ENCODE results near the gene ALG6.
A peak's percentile ranks its signal among the peaks of the same experiment; 100 is the strongest.

The ALG6 gene

DNA sequence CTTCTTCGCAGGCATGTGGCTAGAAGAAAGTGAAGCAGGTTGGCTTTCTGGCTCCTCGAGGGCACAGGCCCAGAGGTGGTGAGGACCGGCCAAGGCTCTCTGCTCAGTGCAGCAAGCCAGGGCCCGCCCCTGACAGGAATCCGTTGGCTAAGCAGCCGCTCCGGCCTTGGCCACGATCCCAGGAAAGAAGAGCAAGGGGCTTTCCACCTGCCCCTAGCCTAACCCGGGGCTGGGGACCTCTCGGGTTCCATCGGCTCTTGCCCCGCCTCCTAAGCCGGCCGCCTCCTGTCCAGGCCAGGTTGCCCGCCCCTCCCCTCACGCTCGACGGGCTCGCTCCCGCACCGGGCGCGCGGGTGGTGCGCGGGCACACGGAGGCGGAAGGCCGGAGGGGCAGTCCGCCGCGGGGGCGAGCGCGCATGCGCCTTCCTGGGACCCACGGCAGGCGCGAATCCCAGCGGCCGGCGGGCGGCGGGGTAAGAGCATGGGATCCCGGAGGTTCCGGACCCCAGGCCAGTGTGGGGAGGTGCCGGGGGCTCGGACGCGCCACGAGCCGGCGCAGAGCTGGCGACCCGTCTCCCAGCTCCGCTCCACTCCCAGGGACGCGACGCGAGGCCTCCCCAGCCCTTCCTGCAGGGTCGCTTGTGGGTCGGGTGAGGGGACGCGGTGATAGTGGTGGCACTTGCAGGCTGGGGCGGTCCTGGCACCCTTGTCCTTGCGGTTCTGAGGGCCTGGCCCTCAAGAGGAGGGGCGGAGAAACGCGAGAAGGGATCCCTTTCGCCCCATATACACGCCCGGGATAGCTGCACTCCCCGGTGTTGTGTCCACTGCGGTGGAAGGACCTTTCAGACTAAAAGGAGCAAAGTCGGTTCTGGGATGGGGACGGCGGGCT, at the start of gene ALG6:
Gene ALG6, plus strand, starts transcription at position 413 of the 889 bp plus-strand sequence. CDS start 3,351 bp downstream, outside the sequence.
- DNase-seq: peak; percentile 67 to 78

DNA sequence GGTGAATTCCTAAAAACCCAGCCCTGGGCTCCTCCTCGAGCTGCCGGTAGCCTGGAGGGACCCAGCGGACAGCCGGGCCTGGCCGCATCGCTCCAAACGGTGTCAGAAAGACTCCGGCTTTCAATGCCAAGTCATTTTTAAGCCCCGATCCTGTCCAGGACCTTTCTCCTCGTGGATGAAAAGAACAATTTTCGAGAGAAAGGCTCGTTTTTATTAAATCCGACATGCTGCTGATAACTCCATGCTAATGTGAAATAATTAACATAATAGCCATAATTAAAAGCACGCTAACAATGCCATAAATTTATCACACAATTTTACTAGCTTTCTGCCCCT, 49.6 kb upstream of the ALG6 start:
- DNase-seq: no peak

DNA sequence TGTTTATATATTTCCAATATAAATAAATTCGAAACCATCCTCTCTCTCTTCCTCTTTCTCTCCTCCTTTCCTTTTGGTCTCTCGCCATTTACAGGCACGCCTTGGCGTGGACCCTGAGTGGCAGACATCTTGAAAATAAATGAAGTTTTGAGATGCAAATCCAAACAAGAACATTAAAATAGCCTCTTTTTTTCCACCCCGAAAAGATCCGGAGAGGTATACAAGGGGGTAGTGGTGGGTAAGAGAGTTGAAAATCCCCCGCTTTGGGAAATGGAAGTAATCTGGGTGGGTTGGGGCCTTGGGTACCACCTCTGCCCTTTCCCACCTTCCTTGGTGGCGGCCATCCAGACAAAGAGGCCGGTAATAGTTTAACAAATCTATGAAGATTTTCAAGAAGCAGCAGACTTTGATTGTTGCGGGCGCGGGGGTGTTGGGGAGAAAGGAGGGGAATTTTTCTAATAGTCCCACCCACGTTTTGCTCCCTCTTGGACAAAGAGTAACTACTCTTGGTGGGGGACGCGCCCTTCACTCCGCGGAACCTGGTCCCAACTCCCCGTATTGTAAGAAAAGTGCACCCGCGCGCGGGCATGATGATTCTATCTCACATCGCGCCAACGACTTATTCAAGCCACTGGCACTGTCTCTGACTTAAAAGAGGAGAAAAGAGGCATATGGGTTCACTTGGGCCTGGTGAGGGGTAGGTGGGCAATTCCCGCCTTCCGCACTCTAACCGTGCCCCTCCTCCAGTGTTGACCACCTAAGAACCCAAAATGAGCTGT, 49.0 kb upstream of the ALG6 start:
- no peak for DNase-seq

DNA sequence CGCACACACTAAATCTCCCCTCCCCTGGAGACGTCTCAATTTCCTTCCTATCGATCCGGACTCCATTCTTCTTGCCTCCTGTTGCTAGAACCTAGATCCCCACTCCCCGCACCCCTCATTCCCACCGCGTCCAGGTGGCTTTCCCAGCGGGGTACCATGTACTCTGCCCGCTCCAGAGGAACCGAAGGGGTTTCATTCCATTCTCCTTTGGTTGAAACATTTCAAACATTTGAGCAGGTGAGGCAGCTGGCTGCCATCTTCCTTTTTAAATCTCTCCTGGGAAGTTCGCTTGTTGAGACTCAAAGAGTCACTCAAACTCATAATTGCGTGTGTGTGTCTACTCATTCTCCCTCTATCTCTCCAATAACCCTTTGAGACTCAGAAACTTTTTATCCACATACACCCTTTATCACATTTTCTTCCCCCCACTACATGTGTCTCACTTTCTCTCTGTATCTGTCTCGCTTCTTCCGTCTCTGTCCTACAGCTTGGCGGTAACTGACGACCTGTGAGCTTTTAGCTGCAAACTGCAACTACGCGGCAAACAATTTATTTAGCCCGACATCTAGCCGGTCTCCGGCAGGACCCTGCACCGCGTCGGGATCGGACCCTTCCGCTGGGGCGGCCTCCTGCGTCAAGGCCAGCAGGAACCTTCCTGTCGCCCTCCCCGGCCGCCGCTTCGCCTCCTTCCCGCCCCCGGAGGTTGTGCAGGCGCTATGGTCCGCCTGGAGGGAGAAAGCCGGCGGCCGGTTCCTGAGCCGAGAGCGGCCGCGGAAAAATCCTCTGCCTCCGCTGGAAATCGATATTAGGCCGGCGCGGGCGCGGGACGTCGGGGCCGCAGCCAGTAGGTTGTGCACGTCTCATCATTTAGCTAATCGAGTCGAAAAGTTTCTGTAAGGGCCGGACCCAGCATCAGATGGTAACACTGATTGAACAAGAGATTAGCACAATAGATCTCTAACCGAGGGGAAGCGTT, 48.1 kb upstream of the ALG6 start:
- DNase-seq: no peak

DNA sequence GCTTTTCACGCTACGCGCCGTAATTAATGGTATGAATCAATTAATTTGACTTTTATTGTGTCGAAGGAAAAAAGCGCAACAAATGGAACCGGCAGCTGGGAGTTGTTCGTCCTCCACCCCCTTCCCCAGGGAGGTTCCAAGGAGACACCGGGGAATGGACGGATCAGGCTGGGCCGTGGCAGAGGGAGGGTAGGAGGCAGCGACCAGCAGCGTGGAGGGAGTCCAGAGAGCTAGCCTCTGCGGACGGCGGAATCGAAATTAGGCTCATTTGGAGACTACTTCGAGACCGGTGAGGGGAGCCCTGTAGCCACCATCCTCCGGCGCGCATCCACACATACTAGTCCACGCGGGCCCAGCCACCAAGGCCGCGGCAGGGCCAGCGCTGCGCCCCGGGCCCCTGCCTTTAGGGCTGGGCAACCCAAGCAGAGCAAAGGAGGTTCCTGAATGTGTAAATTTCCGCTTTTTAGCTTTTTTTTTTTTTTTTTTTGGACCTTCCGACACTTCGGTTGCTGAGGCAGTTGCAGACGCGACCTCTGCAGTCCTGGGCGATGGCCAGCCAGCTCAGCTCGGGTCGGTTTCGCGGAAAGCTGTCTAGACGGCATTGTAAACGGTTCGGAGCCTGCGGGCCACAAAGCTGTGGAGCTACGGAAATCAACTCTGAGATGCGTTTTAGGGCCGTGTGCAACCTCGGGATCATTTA, 47.3 kb upstream of the ALG6 start:
- no peak for DNase-seq

DNA sequence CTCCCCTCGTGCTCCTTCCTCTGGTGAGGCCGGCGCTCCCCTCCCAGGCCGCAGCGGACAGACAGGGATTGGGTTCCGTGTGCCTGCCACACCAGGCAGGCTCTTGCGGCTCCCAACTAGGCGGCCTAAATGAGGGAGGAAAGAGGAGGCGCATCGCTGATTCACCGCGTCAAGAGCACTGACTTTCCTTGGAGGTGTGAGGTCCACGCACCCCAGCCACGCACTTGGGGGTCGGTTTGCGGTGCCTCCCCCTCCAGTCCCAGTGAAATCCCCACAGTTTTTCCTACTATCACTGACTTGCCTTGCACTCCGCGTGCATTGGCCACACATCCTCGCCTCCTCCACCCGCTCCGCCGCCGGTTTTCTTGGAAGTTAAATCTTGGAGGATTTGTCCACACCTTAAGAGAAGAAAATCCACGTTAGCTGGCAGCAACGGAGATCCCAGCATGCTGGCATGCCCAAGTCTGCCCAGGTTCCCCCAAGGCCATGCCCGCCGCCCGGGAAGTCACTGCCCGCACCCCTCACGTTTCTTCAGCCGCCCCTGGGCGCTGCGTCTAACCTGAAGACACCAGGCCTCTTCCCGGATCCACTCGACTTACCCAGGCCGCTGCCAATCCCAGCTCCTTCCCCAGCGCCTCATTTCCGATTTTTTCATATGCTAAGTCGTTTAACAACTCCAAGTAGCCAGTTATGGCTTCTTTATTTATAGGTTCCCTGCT, 46.2 kb upstream of the ALG6 start:
- DNase-seq: no peak

DNA sequence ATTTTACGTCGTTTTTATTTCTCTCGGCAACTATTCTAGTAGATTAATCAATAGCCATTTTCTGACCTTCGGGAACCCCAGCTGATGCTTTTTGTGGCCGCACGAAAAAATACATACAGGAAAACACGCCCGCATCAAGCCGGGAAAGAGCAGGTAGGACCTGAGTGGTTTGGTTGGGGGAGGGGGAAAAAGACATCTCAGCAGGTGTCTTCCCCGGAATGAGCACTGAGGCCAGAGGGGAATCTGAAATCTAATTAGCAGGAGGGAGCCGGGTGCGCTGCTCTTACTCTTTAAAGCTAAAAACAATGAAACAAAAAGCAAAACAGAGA, 45.7 kb upstream of the ALG6 start:
- no peak for DNase-seq

DNA sequence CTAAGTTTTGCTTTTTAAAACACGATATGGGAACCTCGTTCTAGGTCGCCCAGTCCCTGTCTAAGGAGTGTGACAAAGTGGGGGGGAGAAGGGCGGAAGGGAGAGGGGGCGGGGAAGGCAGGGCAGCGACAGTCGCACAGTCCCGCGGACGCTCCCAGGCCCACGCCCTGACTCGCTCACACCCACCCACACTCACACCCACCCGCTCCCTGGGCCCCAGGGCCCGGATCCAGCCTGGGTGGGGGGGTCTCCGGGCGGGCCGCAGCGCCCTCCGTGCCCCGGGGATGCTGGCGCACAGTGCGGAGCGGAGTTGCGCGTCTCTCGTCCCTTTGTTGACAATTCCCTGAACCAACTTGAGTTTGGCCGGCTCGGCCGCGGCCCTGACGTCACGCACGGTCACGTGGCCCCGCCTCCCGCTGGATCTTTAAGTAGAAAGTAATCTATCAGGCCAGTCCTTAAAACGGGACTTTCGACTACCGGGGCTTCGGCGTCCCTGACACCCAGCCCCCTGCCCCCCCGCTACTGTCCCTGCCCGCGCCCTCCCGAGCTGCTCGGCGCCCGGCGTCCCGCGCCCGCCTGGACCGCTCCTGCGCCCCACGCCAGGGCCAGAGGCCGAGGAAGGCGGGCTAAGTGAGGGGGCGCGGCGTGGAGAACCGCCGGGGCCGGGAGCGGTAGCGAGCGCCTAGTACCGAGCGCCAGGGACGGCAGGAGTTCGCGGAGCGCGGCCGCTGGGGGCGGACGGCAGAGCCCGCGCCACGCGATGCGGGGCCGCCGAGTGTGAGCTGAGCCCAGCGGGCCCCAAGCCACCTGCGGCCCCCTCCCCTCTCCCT, 45.1 kb upstream of the ALG6 start, which contains the start of gene FOXD3:
Gene FOXD3, plus strand, starts transcription at position 454 of the 830 bp plus-strand sequence. CDS start 492 bp downstream, outside the sequence.
- no peak for DNase-seq

DNA sequence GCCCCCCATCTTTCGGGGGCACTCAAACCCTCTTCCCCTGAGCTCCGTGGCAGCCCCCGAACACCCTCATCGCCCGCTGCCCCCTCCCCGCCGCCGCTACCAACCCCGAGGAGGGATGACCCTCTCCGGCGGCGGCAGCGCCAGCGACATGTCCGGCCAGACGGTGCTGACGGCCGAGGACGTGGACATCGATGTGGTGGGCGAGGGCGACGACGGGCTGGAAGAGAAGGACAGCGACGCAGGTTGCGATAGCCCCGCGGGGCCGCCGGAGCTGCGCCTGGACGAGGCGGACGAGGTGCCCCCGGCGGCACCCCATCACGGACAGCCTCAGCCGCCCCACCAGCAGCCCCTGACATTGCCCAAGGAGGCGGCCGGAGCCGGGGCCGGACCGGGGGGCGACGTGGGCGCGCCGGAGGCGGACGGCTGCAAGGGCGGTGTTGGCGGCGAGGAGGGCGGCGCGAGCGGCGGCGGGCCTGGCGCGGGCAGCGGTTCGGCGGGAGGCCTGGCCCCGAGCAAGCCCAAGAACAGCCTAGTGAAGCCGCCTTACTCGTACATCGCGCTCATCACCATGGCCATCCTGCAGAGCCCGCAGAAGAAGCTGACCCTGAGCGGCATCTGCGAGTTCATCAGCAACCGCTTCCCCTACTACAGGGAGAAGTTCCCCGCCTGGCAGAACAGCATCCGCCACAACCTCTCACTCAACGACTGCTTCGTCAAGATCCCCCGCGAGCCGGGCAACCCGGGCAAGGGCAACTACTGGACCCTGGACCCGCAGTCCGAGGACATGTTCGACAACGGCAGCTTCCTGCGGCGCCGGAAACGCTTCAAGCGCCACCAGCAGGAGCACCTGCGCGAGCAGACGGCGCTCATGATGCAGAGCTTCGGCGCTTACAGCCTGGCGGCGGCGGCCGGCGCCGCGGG, 44.2 kb upstream of the ALG6 start:
- DNase-seq: no peak

DNA sequence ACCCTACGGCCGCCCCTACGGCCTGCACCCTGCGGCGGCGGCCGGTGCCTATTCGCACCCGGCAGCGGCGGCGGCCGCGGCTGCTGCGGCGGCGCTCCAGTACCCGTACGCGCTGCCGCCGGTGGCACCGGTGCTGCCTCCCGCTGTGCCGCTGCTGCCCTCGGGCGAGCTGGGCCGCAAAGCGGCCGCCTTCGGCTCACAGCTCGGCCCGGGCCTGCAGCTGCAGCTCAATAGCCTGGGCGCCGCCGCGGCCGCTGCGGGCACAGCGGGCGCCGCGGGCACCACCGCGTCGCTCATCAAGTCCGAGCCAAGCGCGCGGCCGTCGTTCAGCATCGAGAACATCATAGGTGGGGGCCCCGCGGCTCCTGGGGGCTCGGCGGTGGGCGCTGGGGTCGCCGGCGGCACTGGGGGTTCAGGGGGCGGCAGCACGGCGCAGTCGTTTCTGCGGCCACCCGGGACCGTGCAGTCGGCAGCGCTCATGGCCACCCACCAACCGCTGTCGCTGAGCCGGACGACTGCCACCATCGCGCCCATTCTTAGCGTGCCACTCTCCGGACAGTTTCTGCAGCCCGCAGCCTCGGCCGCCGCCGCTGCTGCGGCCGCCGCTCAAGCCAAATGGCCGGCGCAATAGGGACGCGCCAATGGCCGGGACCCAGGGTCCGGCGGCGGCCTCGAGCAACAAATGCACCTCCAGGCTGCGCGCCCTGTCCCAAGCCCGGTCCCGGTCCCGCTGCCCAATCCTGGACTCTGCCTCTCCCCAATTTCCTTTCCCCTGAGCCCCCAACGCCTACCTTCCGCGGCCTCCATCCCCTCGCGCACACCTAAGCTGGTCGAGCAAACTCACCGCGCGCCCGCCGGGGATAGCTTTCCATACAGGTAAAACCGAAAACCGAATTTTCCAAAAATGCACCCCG, 43.3 kb upstream of the ALG6 start:
- DNase-seq: no peak

GRCh38 chr1:63324779-63325119, 42.7 kb upstream of the ALG6 start:
- no peak for DNase-seq

GRCh38 chr1:63325279-63325985, 42.0 kb upstream of the ALG6 start:
- DNase-seq: no peak

GRCh38 chr1:63326106-63326472, 41.3 kb upstream of the ALG6 start:
- no peak for DNase-seq

- no peak for DNase-seq
These were observed 40.7 kb upstream of the ALG6 start for GRCh38 chr1:63326473-63327380.

GRCh38 chr1:63327417-63328054, 39.9 kb upstream of the ALG6 start:
- no peak for DNase-seq

GRCh38 chr1:63328122-63328521, 39.3 kb upstream of the ALG6 start:
- DNase-seq: no peak
